ENCODE results near the gene SEC24C.

DNA sequence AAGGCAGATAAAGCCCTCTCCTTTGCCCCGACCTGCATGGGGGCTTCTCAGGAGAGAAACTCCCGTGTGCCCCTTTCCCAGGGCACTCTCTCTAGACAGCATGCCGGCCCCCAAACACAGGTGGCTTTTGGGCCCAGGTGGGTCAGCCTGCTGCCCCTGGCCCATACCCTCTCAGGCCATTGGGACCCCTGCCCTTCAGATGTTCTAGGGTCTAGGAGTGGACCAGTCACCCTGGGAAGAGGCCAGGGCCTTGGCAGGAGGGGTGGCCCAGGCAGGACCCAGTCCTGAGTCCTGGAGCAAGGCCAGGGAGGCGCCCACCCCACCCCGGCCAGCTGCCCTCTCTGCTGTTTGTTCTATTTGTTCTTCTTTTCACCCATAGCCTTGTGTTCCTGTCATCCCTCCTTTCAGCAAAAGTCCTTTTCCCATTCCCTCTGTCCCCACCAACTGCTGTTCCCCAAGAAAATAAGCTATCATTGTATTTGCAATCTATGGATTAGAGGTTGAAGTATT is 9.3 kb upstream of the SEC24C start:
- TF ChIP-seq, protein P1, sequence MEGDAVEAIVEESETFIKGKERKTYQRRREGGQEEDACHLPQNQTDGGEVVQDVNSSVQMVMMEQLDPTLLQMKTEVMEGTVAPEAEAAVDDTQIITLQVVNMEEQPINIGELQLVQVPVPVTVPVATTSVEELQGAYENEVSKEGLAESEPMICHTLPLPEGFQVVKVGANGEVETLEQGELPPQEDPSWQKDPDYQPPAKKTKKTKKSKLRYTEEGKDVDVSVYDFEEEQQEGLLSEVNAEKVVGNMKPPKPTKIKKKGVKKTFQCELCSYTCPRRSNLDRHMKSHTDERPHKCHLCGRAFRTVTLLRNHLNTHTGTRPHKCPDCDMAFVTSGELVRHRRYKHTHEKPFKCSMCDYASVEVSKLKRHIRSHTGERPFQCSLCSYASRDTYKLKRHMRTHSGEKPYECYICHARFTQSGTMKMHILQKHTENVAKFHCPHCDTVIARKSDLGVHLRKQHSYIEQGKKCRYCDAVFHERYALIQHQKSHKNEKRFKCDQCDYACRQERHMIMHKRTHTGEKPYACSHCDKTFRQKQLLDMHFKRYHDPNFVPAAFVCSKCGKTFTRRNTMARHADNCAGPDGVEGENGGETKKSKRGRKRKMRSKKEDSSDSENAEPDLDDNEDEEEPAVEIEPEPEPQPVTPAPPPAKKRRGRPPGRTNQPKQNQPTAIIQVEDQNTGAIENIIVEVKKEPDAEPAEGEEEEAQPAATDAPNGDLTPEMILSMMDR (IDR thresholded peaks at IDR 0.05): no peak
- no peak for TF ChIP-seq EP300 (IDR thresholded peaks at IDR 0.05)

Data from gastroesophageal sphincter (tissue), 3 donors.